DMS153 treated with DMSO at 0.1 percent for 48 hours (cell line): ENCODE data around the gene TEAD3.

Experiments
- DNase-seq: peaks from one replicate; lab custom pipeline; 2025; ENCODE audit not compliant: unreplicated experiment; lab: John Stamatoyannopoulos, UW

Gene TEAD3

GRCh38 chr6:35477028-35477427, 19.9 kb downstream of the TEAD3 start:
- DNase-seq, result no peak

- DNase-seq, result no peak
Observed at GRCh38 chr6:35476004-35476403, 20.9 kb downstream of the TEAD3 start.

GRCh38 chr6:35475573-35475972, 21.3 kb downstream of the TEAD3 start:
- no peak for DNase-seq

- no peak for DNase-seq
Observed at GRCh38 chr6:35474942-35475570, 21.8 kb downstream of the TEAD3 start.

GRCh38 chr6:35474131-35474941, 22.5 kb downstream of the TEAD3 start:
- DNase-seq, result no peak

- no peak for DNase-seq
Observed at GRCh38 chr6:35473850-35474130, 23.1 kb downstream of the TEAD3 start.

GRCh38 chr6:35473075-35473849, 23.6 kb downstream of the TEAD3 start:
- no peak for DNase-seq

GRCh38 chr6:35471836-35472345, 25.0 kb downstream of the TEAD3 start:
- no peak for DNase-seq

- no peak for DNase-seq
Observed at GRCh38 chr6:35470663-35471120, 26.2 kb downstream of the TEAD3 start.

GRCh38 chr6:35469751-35470662, 26.9 kb downstream of the TEAD3 start:
- no peak for DNase-seq

- DNase-seq, result no peak
Observed at GRCh38 chr6:35468980-35469750, 27.7 kb downstream of the TEAD3 start.

- DNase-seq, result peak; percentile 97
Observed at GRCh38 chr6:35468181-35468979, 28.5 kb downstream of the TEAD3 start, which contains the start of gene RPL10A. RPL10A (plus strand) TSS chr6:35468401; CDS start chr6:35468435, 34 bp downstream.

GRCh38 chr6:35465646-35466045, 31.2 kb downstream of the TEAD3 start:
- no peak for DNase-seq

- DNase-seq, result no peak
Observed at GRCh38 chr6:35463292-35463691, 33.6 kb downstream of the TEAD3 start.

- DNase-seq, result no peak
Observed at GRCh38 chr6:35461270-35461669, 35.6 kb downstream of the TEAD3 start.

- no peak for DNase-seq
Observed at GRCh38 chr6:35457907-35458306, 39.0 kb downstream of the TEAD3 start.

- DNase-seq, result no peak
Observed at GRCh38 chr6:35454391-35455110, 42.3 kb downstream of the TEAD3 start.

GRCh38 chr6:35453236-35453635, 43.6 kb downstream of the TEAD3 start:
- no peak for DNase-seq
